HG03457 (cell line): ENCODE measurements around the gene ACYP1.

ENCODE experiments used
- ATAC-seq: cut with Tn5 transposase; IDR thresholded peaks from one replicate; pipeline ENCODE4 v1.9.1; 2021; ENCODE audit warnings: moderate number of reproducible peaks; ENCODE audit not compliant: unreplicated experiment

The ACYP1 gene

GRCh38 chr14:75063491-75064204 lies at the start of gene ACYP1:
Gene ACYP1, minus strand, starts transcription at chr14:75064024. Its CDS starts 471 bp downstream, at chr14:75063553.
- ATAC-seq = peak; percentile 91

GRCh38 chr14:75109877-75110276 lies 46.1 kb upstream of the ACYP1 start:
- ATAC-seq = no peak

- no peak for ATAC-seq
Measured at GRCh38 chr14:75107186-75107585, 43.4 kb upstream of the ACYP1 start.

GRCh38 chr14:75101491-75101890 lies 37.7 kb upstream of the ACYP1 start:
- no peak for ATAC-seq

GRCh38 chr14:75098682-75099081 lies 34.9 kb upstream of the ACYP1 start:
- ATAC-seq = no peak

- no peak for ATAC-seq
Measured at GRCh38 chr14:75098212-75098611, 34.4 kb upstream of the ACYP1 start.

- no peak for ATAC-seq
Measured at GRCh38 chr14:75096959-75097358, 33.1 kb upstream of the ACYP1 start.

GRCh38 chr14:75095690-75096089 lies 31.9 kb upstream of the ACYP1 start:
- no peak for ATAC-seq

- no peak for ATAC-seq
Measured at GRCh38 chr14:75094896-75095295, 31.1 kb upstream of the ACYP1 start.

GRCh38 chr14:75092698-75093097 lies 28.9 kb upstream of the ACYP1 start:
- no peak for ATAC-seq

- no peak for ATAC-seq
Measured at GRCh38 chr14:75091251-75091650, 27.4 kb upstream of the ACYP1 start.

GRCh38 chr14:75090353-75090752 lies 26.5 kb upstream of the ACYP1 start:
- ATAC-seq = no peak

- ATAC-seq = no peak
Measured at GRCh38 chr14:75088566-75089373, 24.9 kb upstream of the ACYP1 start.

GRCh38 chr14:75088153-75088552 lies 24.3 kb upstream of the ACYP1 start:
- ATAC-seq = no peak

- ATAC-seq = no peak
Measured at GRCh38 chr14:75084513-75084912, 20.7 kb upstream of the ACYP1 start.

GRCh38 chr14:75083271-75083670 lies 19.4 kb upstream of the ACYP1 start:
- ATAC-seq = no peak

GRCh38 chr14:75081660-75082229 lies 17.9 kb upstream of the ACYP1 start:
- ATAC-seq = no peak

GRCh38 chr14:75079521-75079920 lies 15.7 kb upstream of the ACYP1 start:
- no peak for ATAC-seq

- ATAC-seq = no peak
Measured at GRCh38 chr14:75077794-75078193, 14.0 kb upstream of the ACYP1 start.

- no peak for ATAC-seq
Measured at GRCh38 chr14:75070383-75070782, 6.6 kb upstream of the ACYP1 start.

- ATAC-seq = no peak
Measured at GRCh38 chr14:75069811-75070145, 6.0 kb upstream of the ACYP1 start.
